SK-N-MC (cell line): ENCODE results near the gene ITPRIP.

Experiments used
- EZH2 ChIP-seq: fragments of 200-600 bp; sonication (generic); IDR thresholded peaks from one replicate; pipeline ENCODE4 v1.6.1; 2017; ENCODE audit warnings: antibody characterized with exemption
- POLR2AphosphoS5 ChIP-seq: IDR thresholded peaks from 2 replicates; pipeline ENCODE4 v1.6.1; 2012; ENCODE audit warnings: mild to moderate bottlenecking, low read depth, low read length, borderline replicate concordance

DNA sequence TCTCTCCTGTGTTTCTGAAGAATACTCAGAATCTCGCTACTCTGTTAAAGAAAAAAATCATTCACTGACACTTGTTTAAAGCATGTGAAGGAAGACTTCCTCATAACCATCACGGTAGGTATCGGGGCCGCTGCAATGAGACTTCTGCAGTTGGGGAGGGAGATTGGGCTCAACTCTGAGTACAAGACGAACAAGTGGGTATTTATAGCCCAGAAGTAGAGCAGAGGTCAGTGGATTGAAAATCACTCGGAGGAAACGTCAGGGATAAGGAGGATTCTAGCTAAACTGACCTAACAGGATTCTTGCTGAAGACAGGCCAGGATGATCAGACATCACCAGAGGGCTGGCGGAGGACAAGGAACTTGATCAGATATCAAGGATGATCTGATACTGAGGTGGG is 33.3 kb downstream of the ITPRIP start:
- TF ChIP-seq POLR2AphosphoS5 (no peak), EZH2 (no peak)
